ENCODE data around the gene IL17RA. TPM values are rescaled to one million over a fixed set of nuclear protein-coding genes. Genes with fewer than 3 reads are reported as not detected.

Gene IL17RA
- total RNA-seq, 2 donors from 2014 or later: 16.1 to 17.4 TPM

DNA sequence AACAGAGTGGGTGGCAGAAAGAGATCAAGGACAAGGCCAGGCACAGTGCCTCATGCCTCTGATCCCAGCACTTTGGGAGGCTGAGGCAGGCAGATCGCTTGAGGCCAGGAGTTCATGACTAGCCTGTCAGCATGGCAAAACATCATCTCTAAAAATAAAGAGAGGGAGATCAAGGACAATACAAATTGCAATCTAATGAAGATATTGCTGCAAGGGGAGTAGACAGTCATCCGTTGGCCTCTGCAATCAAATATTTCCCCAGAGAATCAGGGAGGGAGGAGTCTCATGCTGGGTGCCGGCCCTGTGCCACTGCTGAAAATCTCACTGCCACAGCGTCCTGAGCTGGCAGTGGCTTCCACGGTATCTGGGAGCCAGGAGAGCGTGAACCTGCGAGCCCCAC lies 19.4 kb upstream of the IL17RA start:
- H3K27me3 ChIP-seq (replicated peaks; ENCODE audit: insufficient read depth): no peaks in the 10 kb centered on the region
- no peaks in the 10 kb centered on the region for H3K9me3 ChIP-seq
- DNase-seq (ENCODE audit: low spot score): no peak
- H3K4me1 ChIP-seq (replicated peaks): peaks cover 8% of the 10 kb centered on the region
- WGBS: 81% methylated on average over 7 of the region's 7 CpGs
- no peaks in the 10 kb centered on the region for H3K36me3 ChIP-seq
- no peak overlapping the region for H3K4me3 ChIP-seq
- intact Hi-C loops (cut with DNase I): no loop called here
- H3K27ac ChIP-seq: no peak overlapping the region
- TF ChIP-seq POLR2AphosphoS5 (IDR thresholded peaks at IDR 0.05): no peak
- TF ChIP-seq, protein P1, sequence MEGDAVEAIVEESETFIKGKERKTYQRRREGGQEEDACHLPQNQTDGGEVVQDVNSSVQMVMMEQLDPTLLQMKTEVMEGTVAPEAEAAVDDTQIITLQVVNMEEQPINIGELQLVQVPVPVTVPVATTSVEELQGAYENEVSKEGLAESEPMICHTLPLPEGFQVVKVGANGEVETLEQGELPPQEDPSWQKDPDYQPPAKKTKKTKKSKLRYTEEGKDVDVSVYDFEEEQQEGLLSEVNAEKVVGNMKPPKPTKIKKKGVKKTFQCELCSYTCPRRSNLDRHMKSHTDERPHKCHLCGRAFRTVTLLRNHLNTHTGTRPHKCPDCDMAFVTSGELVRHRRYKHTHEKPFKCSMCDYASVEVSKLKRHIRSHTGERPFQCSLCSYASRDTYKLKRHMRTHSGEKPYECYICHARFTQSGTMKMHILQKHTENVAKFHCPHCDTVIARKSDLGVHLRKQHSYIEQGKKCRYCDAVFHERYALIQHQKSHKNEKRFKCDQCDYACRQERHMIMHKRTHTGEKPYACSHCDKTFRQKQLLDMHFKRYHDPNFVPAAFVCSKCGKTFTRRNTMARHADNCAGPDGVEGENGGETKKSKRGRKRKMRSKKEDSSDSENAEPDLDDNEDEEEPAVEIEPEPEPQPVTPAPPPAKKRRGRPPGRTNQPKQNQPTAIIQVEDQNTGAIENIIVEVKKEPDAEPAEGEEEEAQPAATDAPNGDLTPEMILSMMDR (IDR thresholded peaks at IDR 0.05): no peak
- TF ChIP-seq POLR2A (IDR thresholded peaks at IDR 0.05): no peak

DNA sequence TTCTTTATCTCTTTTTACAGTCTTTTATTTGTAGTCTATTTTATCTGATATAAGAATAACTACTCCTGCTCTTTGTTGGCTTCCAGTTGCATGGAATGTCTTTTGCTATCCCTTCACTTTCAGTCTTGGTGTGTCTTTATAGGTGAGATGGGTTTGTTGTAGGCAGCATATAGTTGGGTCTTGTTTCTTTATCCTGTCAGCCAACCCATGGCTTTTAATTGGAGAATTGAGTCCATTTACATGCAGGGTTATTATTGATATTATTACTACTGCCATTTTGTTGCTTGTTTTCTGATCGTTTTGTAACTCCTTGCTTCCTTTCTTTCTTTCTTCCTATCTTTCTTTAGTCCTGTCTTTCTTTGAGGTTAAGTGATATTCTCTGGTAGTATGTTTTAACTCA lies 11.9 kb upstream of the IL17RA start:
- H3K27ac ChIP-seq: no peak overlapping the region
- H3K4me3 ChIP-seq: no peak overlapping the region
- H3K36me3 ChIP-seq: no peaks in the 10 kb centered on the region
- H3K9me3 ChIP-seq: no peaks in the 10 kb centered on the region
- TF ChIP-seq, protein P1 (IDR thresholded peaks at IDR 0.05): no peak
- no peak for TF ChIP-seq POLR2AphosphoS5 (IDR thresholded peaks at IDR 0.05)
- TF ChIP-seq POLR2A (IDR thresholded peaks at IDR 0.05): no peak
- 75% methylated on average over 1 of the region's 1 CpG for WGBS
- intact Hi-C loops (cut with DNase I): loop anchor here (10.0 kb wide), 1 partner anchor 432 kb away; no protein-coding TSS in a partner anchor
- no peak for DNase-seq (ENCODE audit: low spot score)
- no peaks in the 10 kb centered on the region for H3K27me3 ChIP-seq (replicated peaks; ENCODE audit: insufficient read depth)
- H3K4me1 ChIP-seq (replicated peaks): no peaks in the 10 kb centered on the region

DNA sequence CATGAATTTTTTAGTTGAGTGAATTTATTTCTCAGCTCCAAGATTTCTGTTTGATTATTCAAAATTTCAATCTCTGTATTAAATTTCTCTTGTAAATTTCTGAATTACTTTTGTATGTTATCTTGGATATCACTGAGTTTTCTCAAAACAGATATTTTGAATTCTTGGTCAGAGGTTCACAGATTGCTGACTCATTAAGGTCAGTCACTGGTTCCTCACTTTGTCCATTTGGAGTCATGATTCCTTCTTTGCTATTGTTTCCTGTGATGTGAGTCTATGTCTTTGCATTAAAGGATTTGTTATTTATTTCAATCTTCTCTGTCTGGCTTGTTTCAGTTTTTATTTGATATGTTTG lies 10.2 kb upstream of the IL17RA start:
- Histone ChIP-seq H3K36me3 (no peaks in the 10 kb centered on the region), H3K27me3 (replicated peaks; ENCODE audit: insufficient read depth) (no peaks in the 10 kb centered on the region), H3K27ac (no peak overlapping the region), H3K4me3 (no peak overlapping the region), H3K9me3 (no peaks in the 10 kb centered on the region), H3K4me1 (replicated peaks) (no peaks in the 10 kb centered on the region)
- no peak for DNase-seq (ENCODE audit: low spot score)
- intact Hi-C loops (cut with DNase I): loop anchor here (10.0 kb wide), 1 partner anchor 430 kb away; no protein-coding TSS in a partner anchor
- TF ChIP-seq POLR2A (IDR thresholded peaks at IDR 0.05): no peak
- TF ChIP-seq, protein P1 (IDR thresholded peaks at IDR 0.05): no peak
- no peak for TF ChIP-seq POLR2AphosphoS5 (IDR thresholded peaks at IDR 0.05)

DNA sequence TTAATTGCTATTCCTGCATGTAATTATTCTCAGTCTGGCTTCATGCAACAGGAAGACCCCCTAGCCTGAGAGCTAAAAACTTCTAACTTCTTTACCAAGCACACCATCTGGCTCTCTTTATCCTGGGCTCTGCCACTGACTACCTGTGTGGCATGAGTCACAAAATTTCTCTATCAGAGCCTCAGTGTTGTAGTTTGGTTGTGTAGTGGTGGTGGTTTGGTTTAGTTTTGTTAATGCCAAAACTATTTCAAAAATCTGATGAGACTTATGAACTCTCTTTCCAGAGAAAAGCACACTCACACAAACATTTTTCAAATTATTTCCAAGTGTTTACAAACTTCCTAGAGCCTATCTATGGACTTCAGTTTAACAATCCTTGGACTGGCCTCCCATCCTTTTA lies 7.5 kb upstream of the IL17RA start:
- H3K36me3 ChIP-seq: no peaks in the 10 kb centered on the region
- H3K27me3 ChIP-seq (replicated peaks; ENCODE audit: insufficient read depth): no peaks in the 10 kb centered on the region
- no peak overlapping the region for H3K4me3 ChIP-seq
- H3K4me1 ChIP-seq (replicated peaks): no peaks in the 10 kb centered on the region
- intact Hi-C loops (cut with DNase I): loop anchor here (10.0 kb wide), 1 partner anchor 428 kb away; no protein-coding TSS in a partner anchor
- no peak overlapping the region for H3K27ac ChIP-seq
- no peak for TF ChIP-seq POLR2A (IDR thresholded peaks at IDR 0.05)
- TF ChIP-seq, protein P1 (IDR thresholded peaks at IDR 0.05): no peak
- TF ChIP-seq POLR2AphosphoS5 (IDR thresholded peaks at IDR 0.05): no peak
- H3K9me3 ChIP-seq: no peaks in the 10 kb centered on the region
- DNase-seq (ENCODE audit: low spot score): no peak

DNA sequence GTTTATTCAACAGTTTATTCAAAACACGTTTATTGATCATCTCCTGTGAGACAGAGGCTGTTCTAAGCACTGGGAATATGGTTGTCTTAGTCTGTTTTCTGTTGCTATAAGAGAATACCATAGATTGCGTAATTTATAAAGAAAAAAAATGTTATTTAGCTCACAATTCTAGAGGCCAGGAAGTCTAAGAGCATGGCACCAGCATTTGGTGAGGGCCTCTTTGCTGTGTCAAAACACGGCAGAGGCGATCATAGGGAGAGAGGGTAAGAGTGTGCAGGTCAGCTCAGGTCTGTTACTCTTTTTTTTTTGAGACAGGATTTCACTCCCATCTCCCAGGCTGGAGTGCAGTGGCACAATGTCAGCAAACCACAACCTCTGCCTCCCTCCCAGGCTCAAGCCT lies 5.2 kb upstream of the IL17RA start:
- Histone ChIP-seq H3K27ac (no peak overlapping the region), H3K4me3 (no peak overlapping the region), H3K27me3 (replicated peaks; ENCODE audit: insufficient read depth) (no peaks in the 10 kb centered on the region), H3K4me1 (replicated peaks) (no peaks in the 10 kb centered on the region), H3K9me3 (no peaks in the 10 kb centered on the region), H3K36me3 (no peaks in the 10 kb centered on the region)
- WGBS: 89% methylated on average over 4 of the region's 4 CpGs
- DNase-seq (ENCODE audit: low spot score): no peak
- TF ChIP-seq POLR2A (IDR thresholded peaks at IDR 0.05): no peak
- no peak for TF ChIP-seq POLR2AphosphoS5 (IDR thresholded peaks at IDR 0.05)
- TF ChIP-seq, protein P1 (IDR thresholded peaks at IDR 0.05): no peak
- intact Hi-C loops (cut with DNase I): loop anchor here (10.0 kb wide), 1 partner anchor 425 kb away; no protein-coding TSS in a partner anchor

Measured in prostate gland (tissue), 2 donors.